ENCODE results near the gene PTPRN2. TPM values are rescaled to one million over a fixed set of nuclear protein-coding genes. Genes with fewer than 3 reads are reported as not detected.

The PTPRN2 gene
- total and polyA plus RNA-seq, 8 donors: 12.2 to 49.2 (median 31.8) TPM

DNA sequence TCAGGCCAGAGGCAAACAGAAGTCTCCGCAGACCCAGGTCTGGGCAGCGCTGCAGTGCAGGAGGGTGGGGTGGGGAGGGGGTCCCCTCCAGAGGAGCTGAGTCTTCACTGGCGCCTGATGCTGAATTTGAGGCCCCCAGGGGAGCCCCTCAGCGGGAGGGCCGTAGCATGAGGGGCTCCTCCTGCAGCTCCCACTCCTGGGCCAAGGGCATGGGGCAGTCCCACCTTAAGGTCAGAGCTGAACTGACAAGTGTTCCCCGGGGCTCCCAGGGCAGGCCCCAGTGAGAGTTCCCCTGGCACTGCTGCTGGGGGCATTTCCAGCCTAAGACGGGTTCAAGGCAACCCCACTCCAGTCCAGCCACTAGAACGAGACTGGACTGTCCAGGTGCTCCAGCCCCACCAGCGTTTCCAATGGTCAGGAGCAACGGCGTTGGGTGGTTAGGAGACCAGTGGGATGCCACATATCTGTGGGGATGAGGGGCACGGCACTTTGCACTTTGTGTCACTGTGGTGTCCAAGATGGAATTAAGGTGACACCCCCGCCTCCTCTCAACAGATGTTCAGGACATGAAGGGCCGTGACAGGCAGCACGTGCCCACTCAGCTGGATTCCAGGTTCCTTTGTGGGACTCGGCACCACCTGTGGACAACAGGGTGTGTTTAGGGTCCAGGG is 139.1 kb downstream of the PTPRN2 start:
- DNase-seq (no peak), FAIRE-seq (no peak), ATAC-seq (no peak)
- Histone ChIP-seq H3K4me1 (peaks cover 0 to 2% (median 0%) of the 10 kb centered on the region in 3 donors), H3K4me3 (no peak overlapping the region), H3K27ac (no peak overlapping the region), H3K9me3 (no peaks in the 10 kb centered on the region), H3K36me3 (no peaks in the 10 kb centered on the region), H3K27me3 (no peaks in the 10 kb centered on the region)
- intact Hi-C loops (cut with DNase I): no loop called here
- TF ChIP-seq, protein P1, sequence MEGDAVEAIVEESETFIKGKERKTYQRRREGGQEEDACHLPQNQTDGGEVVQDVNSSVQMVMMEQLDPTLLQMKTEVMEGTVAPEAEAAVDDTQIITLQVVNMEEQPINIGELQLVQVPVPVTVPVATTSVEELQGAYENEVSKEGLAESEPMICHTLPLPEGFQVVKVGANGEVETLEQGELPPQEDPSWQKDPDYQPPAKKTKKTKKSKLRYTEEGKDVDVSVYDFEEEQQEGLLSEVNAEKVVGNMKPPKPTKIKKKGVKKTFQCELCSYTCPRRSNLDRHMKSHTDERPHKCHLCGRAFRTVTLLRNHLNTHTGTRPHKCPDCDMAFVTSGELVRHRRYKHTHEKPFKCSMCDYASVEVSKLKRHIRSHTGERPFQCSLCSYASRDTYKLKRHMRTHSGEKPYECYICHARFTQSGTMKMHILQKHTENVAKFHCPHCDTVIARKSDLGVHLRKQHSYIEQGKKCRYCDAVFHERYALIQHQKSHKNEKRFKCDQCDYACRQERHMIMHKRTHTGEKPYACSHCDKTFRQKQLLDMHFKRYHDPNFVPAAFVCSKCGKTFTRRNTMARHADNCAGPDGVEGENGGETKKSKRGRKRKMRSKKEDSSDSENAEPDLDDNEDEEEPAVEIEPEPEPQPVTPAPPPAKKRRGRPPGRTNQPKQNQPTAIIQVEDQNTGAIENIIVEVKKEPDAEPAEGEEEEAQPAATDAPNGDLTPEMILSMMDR (IDR thresholded peaks at IDR 0.05): no peak
- WGBS, 2 donors: 92 to 94% methylated on average over 16 of the region's 16 CpGs

- intact Hi-C loops (cut with DNase I): no loop called here
- no peaks in the 10 kb centered on the region for H3K9me3 ChIP-seq
- 67% methylated on average over 28 to 29 of the region's 29 CpGs for WGBS, 2 donors
- ATAC-seq: peak; percentile 89 to 92 (median 90)
- no peak overlapping the region for H3K27ac ChIP-seq
- H3K27me3 ChIP-seq: no peaks in the 10 kb centered on the region
- peak; percentile 46 to 89 (median 72) for DNase-seq
- H3K4me1 ChIP-seq: peaks cover 0 to 2% (median 0%) of the 10 kb centered on the region in 3 donors
- TF ChIP-seq, protein P1 (IDR thresholded peaks at IDR 0.05): no peak
- no peaks in the 10 kb centered on the region for H3K36me3 ChIP-seq
- FAIRE-seq: no peak
- no peak overlapping the region for H3K4me3 ChIP-seq
These were observed 140.0 kb downstream of the PTPRN2 start for GRCh38 chr7:158447506-158448171.

DNA sequence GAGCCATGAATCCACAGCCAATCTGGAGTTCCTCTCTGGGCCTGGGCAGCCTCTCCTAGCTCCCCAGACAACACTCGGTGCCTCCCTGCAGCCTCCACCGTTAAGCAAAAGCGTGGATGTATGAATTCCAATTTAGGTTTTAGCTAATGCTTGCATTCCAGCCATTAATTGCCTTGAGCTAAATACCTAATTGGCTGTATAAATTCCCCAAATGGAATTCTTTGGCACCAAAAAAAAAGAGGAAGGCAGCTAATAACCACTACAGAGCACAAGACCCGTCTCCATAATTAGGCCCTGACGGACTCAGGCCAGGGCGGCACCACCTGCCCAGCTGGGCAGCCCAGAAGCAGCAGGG is 140.5 kb downstream of the PTPRN2 start:
- FAIRE-seq (no peak), DNase-seq (no peak), ATAC-seq (no peak)
- no peak overlapping the region for H3K4me3 ChIP-seq
- no peaks in the 10 kb centered on the region for H3K9me3 ChIP-seq
- TF ChIP-seq, protein P1 (IDR thresholded peaks at IDR 0.05): no peak
- no peaks in the 10 kb centered on the region for H3K27me3 ChIP-seq
- H3K36me3 ChIP-seq: no peaks in the 10 kb centered on the region
- H3K27ac ChIP-seq: no peak overlapping the region
- intact Hi-C loops (cut with DNase I): no loop called here
- peaks cover 0 to 2% (median 0%) of the 10 kb centered on the region in 3 donors for H3K4me1 ChIP-seq
- 54 to 73% methylated on average over 6 of the region's 6 CpGs for WGBS, 2 donors

DNA sequence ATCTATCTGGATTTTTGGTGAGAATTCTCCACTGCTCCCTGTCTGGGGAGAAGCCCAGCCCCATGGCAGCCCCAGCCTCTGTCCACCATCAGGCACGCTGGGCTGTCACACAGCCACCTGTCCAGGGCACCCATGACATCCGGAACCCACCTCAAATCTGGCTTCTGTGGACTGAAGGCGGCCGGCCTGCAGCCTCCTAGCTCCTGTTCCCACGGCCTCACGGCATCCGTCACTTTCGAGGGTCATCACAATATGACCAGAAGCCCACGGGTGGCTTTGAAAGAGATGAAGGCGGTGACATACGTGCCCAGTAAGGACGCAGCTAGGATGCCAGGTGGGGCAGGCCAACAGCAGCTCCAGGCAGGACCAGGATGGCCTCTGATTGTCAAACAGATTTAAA is 140.9 kb downstream of the PTPRN2 start:
- DNase-seq (no peak), FAIRE-seq (no peak), ATAC-seq (no peak)
- Histone ChIP-seq H3K4me3 (no peak overlapping the region), H3K27me3 (no peaks in the 10 kb centered on the region), H3K9me3 (no peaks in the 10 kb centered on the region), H3K36me3 (no peaks in the 10 kb centered on the region), H3K27ac (no peak overlapping the region), H3K4me1 (peaks cover 0 to 2% (median 0%) of the 10 kb centered on the region in 3 donors)
- intact Hi-C loops (cut with DNase I): no loop called here
- TF ChIP-seq, protein P1 (IDR thresholded peaks at IDR 0.05): no peak
- 92 to 95% methylated on average over 12 of the region's 12 CpGs for WGBS, 2 donors

DNA sequence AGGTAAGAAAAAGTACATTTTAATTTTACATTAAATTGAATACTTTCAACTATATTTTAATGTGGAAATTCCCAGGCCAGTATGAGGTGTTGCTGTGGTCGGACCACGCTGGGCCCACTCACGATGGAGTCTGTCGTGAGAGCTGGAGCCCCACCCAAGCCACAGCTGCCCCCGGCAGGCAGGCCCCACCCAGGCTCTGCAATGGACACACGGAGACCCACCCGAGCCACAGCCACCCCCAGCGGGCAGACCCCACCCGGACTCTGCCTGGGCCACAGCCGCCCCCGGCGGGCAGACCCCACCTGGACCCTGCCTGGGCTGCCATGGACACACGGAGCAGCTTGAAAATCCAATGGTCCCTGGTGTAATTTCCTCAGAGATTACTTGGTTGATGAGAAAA is 141.3 kb downstream of the PTPRN2 start:
- WGBS, 2 donors: 88 to 96% methylated on average over 13 of the region's 13 CpGs
- intact Hi-C loops (cut with DNase I): no loop called here

More for the DNA sequence above, 141.3 kb downstream of the PTPRN2 start:
- H3K36me3 ChIP-seq: no peaks in the 10 kb centered on the region
- no peak for DNase-seq
- no peaks in the 10 kb centered on the region for H3K9me3 ChIP-seq
- FAIRE-seq: no peak
- no peak overlapping the region for H3K27ac ChIP-seq
- H3K27me3 ChIP-seq: no peaks in the 10 kb centered on the region
- H3K4me1 ChIP-seq: peaks cover 0 to 2% (median 0%) of the 10 kb centered on the region in 3 donors
- H3K4me3 ChIP-seq: no peak overlapping the region
- TF ChIP-seq, protein P1 (IDR thresholded peaks at IDR 0.05): no peak
- ATAC-seq: no peak
